Lower lobe of right lung (tissue), 2 donors: Measurements from ENCODE around the gene HCN3. TPM values are rescaled to one million over a fixed set of nuclear protein-coding genes. Genes with fewer than 3 reads are reported as not detected.

Experiments
- ATAC-seq, 2 donors: fragments of 200-7000 bp; cut with Tn5 transposase; one replicate each; pipeline ENCODE4 v1.9.1; 2020 to 2022; ENCODE audit warnings: mild to moderate bottlenecking in 2 of 2, moderate library complexity in 2 of 2
- DNase-seq: peaks from one replicate; pipeline ENCODE4 v3.0.0-alpha.2; 2020
- H3K27ac ChIP-seq: fragments of 200-600 bp; one replicate; pipeline ENCODE4 v1.8.0; 2022
- H3K27me3 ChIP-seq: fragments of 200-600 bp; one replicate; pipeline ENCODE4 v1.8.0; 2022; ENCODE audit warnings: low read depth
- H3K36me3 ChIP-seq: fragments of 200-600 bp; one replicate; pipeline ENCODE4 v1.8.0; 2022; ENCODE audit warnings: mild to moderate bottlenecking
- H3K4me1 ChIP-seq: fragments of 200-600 bp; one replicate; pipeline ENCODE4 v1.8.0; 2022
- H3K4me3 ChIP-seq: fragments of 200-600 bp; one replicate; pipeline ENCODE4 v1.8.0; 2022; ENCODE audit warnings: mild to moderate bottlenecking
- H3K9me3 ChIP-seq: fragments of 200-600 bp; one replicate; pipeline ENCODE4 v1.8.0; 2022
- intact Hi-C: fragments of 100-400 bp; cut with DNase I; formaldehyde crosslinking; loops from one replicate; pipeline ENCODE4 v1.11.0; 2022
- total RNA-seq: library from RNA; stranded (reverse); fragmentation: NEBNext Ultra II Directional; extraction: Animal tissue kit (Norgen Biotek cat#: 25700); gene quantifications from one replicate; pipeline ENCODE4 v1.2.1, GENCODE V29; 2021
- TF ChIP-seq, protein P1 (sequence below): fragments of 200-600 bp; IDR thresholded peaks from one replicate; pipeline ENCODE4 v1.8.0; 2022; ENCODE audit warnings: antibody characterized with exemption, mild to moderate bottlenecking
- donor health status: DM: no; HTN: yes; CAD: no; lungs with severe emphysema.

HCN3 gene
- total RNA-seq, 1 donor from 2014 or later, result 4.2 TPM

DNA sequence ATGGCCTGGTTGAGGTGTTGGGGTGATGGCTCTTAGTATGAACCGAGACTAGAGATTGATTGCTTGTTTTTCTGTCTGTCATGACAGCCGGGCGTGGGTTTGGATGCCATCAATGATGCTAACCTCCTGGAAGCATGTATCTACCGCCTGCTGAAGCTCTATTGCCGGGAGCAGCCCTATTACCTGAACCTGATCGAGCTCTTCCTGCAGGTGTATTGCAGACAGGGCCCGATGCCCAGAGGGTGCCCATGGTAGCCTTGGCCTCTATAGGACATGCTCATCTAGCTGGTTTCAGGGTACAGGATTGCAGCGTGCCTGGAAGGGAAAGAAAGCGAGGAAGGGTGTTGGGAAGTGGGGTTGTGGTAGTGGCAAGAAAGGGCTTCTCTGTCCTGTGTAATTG is 40.8 kb downstream of the HCN3 start:
- intact Hi-C loops, result no loop called here
- Histone ChIP-seq H3K4me1 (peaks cover 31% of the 10 kb centered on the region), H3K4me3 (no peak overlapping the region), H3K27me3 (no peaks in the 10 kb centered on the region), H3K9me3 (no peaks in the 10 kb centered on the region), H3K36me3 (peaks cover 70% of the 10 kb centered on the region), H3K27ac (no peak overlapping the region)
- ATAC-seq (no peak), DNase-seq (no peak)
- TF ChIP-seq, protein P1, sequence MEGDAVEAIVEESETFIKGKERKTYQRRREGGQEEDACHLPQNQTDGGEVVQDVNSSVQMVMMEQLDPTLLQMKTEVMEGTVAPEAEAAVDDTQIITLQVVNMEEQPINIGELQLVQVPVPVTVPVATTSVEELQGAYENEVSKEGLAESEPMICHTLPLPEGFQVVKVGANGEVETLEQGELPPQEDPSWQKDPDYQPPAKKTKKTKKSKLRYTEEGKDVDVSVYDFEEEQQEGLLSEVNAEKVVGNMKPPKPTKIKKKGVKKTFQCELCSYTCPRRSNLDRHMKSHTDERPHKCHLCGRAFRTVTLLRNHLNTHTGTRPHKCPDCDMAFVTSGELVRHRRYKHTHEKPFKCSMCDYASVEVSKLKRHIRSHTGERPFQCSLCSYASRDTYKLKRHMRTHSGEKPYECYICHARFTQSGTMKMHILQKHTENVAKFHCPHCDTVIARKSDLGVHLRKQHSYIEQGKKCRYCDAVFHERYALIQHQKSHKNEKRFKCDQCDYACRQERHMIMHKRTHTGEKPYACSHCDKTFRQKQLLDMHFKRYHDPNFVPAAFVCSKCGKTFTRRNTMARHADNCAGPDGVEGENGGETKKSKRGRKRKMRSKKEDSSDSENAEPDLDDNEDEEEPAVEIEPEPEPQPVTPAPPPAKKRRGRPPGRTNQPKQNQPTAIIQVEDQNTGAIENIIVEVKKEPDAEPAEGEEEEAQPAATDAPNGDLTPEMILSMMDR, result no peak

DNA sequence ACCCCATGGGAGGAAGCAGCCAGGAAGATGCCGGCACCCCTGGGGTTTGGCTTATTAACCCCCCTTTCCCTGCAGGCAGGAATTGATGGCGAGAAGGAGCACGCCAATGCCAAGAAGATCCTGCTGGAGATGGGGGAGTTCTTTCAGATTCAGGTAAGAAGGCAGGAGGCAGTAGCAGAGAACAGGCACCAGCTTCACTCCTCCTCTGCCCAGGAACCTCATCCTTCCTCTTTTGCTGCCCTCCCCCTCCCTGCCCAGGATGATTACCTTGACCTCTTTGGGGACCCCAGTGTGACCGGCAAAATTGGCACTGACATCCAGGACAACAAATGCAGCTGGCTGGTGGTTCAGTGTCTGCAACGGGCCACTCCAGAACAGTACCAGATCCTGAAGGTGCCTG is 42.3 kb downstream of the HCN3 start:
- no peak overlapping the region for H3K27ac ChIP-seq
- peaks cover 55% of the 10 kb centered on the region for H3K36me3 ChIP-seq
- no peaks in the 10 kb centered on the region for H3K27me3 ChIP-seq
- no peaks in the 10 kb centered on the region for H3K9me3 ChIP-seq
- no peak for ATAC-seq
- intact Hi-C loops, result no loop called here
- DNase-seq, result no peak
- peaks cover 31% of the 10 kb centered on the region for H3K4me1 ChIP-seq
- no peak overlapping the region for H3K4me3 ChIP-seq
- TF ChIP-seq, protein P1, result no peak

DNA sequence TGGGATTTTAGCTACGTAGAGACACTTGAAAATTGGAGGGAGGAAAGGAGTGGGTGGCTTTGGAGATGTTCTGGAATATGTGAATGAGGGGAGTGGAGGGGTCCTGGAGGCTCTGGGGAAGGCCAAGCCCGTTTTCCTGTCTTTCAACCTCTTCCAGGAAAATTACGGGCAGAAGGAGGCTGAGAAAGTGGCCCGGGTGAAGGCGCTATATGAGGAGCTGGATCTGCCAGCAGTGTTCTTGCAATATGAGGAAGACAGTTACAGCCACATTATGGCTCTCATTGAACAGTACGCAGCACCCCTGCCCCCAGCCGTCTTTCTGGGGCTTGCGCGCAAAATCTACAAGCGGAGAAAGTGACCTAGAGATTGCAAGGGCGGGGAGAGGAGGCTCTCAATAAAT is 43.0 kb downstream of the HCN3 start:
- Histone ChIP-seq H3K36me3 (peaks cover 48% of the 10 kb centered on the region), H3K27me3 (no peaks in the 10 kb centered on the region), H3K27ac (peak overlapping the region; percentile 44), H3K9me3 (no peaks in the 10 kb centered on the region), H3K4me1 (peaks cover 33% of the 10 kb centered on the region), H3K4me3 (peak overlapping the region; percentile 95)
- DNase-seq (no peak), ATAC-seq (no peak)
- TF ChIP-seq, protein P1, result no peak
- intact Hi-C loops, result no loop called here

DNA sequence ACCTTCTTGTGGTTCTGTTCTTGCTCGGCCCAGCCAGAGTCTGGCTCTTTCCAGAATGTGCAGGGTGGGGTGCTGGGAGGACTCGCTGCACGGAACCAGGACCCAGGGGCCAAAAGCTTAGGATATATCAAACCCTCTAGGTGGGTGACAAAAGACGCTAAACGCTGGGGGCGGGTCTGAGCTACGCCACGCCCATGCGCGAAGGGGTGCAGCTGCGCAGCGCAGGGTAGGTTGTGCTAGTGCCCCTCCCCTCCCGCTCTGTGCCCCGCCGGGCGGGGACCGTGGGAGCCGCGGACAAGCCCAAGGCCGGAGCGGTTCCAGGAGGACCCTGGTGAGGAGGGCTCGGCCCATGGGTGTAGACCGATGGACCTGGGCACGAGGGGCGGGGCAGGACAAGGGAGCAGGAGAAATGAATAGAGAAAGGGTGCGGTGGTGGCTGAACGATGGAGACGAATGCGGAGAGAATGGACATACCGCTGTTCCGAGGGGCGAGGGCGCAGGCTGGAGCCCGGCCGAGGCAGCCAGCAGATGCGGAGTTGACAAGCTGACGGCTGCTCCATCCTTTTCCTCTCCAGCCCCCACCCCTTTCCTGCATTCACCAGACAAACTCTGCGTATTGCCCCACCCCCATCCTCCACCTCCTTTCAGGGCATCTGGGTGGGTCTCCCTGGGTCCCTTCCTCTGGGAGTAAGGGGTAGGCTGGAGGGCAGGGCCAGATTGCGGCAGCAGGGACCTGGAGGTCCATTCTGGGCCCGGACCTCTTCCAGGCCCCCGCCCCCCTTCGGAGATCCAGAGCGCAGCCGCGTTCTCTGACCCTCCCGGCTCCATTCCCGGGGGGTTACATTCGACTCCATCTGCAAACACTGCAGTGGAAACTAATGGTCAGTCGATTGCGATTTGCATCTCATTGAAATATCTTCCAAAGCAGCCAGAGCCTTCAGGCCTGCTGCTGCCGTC is 43.7 kb downstream of the HCN3 start, which contains the start of gene RUSC1:
TSS of gene RUSC1 (plus strand) at position 234 of the 957 bp plus-strand sequence. CDS start 880 bp downstream, outside the sequence.
- Histone ChIP-seq H3K27me3 (no peaks in the 10 kb centered on the region), H3K27ac (peak within 1 kb of the TSS; percentile 44), H3K4me3 (peak within 1 kb of the TSS; percentile 95), H3K36me3 (peaks cover 43% of the 10 kb centered on the region), H3K4me1 (peaks cover 38% of the 10 kb centered on the region), H3K9me3 (no peaks in the 10 kb centered on the region)
- ATAC-seq (no peak), DNase-seq (peak; percentile 84)
- intact Hi-C loops, result no loop called here
- TF ChIP-seq, protein P1, result no peak

DNA sequence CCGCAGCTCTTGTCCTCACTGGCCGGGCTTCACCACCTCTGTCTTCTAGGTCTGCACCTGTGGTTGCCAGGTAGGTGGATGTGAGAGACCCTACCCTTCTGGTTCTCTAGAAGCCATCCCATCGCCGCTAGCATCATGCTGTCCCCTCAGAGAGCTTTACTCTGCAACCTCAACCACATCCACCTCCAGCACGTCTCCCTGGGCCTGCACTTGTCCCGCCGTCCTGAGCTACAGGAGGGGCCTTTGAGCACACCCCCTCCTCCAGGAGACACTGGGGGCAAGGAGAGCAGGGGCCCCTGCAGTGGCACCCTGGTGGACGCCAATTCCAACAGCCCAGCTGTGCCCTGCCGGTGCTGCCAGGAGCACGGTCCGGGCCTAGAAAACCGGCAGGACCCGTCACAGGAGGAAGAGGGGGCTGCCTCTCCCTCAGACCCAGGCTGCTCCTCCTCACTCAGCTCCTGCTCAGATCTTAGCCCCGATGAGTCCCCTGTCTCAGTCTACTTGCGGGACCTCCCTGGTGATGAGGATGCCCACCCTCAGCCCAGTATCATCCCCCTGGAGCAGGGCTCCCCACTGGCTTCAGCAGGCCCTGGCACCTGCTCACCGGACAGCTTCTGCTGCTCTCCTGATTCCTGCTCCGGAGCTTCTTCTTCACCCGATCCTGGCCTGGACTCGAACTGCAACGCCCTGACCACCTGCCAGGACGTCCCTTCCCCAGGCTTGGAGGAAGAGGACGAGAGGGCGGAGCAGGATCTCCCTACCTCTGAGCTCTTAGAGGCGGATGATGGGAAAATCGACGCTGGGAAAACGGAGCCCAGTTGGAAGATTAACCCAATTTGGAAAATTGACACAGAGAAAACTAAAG is 44.6 kb downstream of the HCN3 start:
- ATAC-seq (no peak), DNase-seq (no peak)
- Histone ChIP-seq H3K9me3 (no peaks in the 10 kb centered on the region), H3K27me3 (no peaks in the 10 kb centered on the region), H3K36me3 (peaks cover 45% of the 10 kb centered on the region), H3K4me1 (peaks cover 38% of the 10 kb centered on the region), H3K4me3 (peak overlapping the region; percentile 95), H3K27ac (peak overlapping the region; percentile 94)
- intact Hi-C loops, result no loop called here
- TF ChIP-seq, protein P1, result no peak
